LNCAP (cell line): ENCODE measurements around the gene CISD2.

Experiments used
- TF ChIP-seq, protein P1 (sequence below): fragments of 450-650 bp; IDR thresholded peaks from 2 replicates; pipeline ENCODE4 v1.5.1; 2017; ENCODE audit warnings: mild to moderate bottlenecking

CISD2 gene

DNA sequence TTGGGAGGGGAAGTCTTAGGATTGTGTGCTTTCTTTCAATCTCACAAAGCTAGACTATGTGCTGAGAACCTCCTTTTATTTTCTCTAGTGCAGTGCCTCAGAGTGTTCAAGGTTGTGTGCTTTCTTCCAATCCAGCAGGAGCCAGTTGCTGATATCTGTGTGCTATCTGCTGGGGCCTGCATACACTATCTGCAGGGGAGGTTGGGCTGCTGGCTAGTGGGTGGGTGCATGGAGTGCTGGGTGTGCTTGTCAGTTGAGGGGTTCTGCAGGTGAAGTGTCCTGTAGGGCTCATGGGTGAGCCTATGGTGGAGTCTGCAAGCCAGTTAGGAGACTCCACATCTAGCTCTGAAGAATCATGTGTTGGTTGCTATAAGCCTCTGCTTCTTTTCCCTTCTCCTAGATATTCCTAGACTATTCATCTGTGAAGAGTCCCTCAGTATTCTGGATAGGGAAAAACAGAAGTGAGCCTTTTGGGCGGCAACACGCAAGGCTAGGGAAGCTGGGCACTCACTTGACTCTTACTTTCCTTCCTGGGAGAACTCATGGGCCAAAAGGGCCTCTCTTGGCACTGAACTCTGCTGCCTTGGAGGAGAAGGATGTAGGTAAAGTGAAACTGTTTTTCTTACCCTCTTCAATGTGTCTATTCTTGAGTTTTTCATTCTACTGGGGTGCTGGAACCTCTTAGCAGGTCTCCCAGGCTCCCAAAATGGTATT lies 8.0 kb upstream of the CISD2 start:
- TF ChIP-seq, protein P1, sequence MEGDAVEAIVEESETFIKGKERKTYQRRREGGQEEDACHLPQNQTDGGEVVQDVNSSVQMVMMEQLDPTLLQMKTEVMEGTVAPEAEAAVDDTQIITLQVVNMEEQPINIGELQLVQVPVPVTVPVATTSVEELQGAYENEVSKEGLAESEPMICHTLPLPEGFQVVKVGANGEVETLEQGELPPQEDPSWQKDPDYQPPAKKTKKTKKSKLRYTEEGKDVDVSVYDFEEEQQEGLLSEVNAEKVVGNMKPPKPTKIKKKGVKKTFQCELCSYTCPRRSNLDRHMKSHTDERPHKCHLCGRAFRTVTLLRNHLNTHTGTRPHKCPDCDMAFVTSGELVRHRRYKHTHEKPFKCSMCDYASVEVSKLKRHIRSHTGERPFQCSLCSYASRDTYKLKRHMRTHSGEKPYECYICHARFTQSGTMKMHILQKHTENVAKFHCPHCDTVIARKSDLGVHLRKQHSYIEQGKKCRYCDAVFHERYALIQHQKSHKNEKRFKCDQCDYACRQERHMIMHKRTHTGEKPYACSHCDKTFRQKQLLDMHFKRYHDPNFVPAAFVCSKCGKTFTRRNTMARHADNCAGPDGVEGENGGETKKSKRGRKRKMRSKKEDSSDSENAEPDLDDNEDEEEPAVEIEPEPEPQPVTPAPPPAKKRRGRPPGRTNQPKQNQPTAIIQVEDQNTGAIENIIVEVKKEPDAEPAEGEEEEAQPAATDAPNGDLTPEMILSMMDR = no peak

DNA sequence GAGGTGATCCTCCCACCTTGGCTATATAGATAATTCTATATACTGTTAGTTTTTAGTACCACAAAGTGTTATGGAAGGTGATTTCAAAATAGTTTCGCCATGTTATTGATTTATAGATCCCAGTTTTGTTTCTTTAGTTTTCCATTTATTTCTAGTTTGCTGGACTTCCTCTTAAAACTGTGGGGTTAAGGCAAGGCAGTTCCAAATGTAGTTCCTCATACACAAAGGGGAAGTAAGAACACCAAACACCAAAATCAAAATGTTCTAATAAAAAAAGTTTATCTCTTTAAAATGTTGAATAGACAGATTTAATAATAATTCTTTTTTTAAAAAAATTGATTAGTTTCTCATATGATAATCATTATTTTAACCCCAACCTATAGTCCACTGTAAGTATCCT lies 6.8 kb upstream of the CISD2 start:
- TF ChIP-seq, protein P1 = no peak

DNA sequence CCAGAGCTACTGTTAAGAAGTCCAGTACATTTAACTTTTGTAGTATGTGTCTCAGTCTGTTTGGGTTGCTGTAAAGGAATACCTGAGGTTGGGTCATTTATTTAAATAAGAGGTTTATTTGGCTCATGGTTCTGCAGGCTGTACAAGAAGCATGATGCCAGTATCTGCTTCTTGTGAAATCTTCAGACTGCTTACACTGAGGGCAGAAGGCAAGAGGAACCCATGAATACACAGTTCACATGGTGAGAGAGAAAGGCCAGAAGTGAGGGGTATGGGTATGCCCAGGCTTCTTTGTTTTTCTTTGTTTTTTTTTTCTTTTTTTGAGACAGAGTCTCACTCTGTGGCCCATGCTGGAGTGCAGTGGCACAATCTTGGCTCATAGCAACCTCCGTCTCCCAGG lies 6.0 kb upstream of the CISD2 start:
- TF ChIP-seq, protein P1 = no peak

DNA sequence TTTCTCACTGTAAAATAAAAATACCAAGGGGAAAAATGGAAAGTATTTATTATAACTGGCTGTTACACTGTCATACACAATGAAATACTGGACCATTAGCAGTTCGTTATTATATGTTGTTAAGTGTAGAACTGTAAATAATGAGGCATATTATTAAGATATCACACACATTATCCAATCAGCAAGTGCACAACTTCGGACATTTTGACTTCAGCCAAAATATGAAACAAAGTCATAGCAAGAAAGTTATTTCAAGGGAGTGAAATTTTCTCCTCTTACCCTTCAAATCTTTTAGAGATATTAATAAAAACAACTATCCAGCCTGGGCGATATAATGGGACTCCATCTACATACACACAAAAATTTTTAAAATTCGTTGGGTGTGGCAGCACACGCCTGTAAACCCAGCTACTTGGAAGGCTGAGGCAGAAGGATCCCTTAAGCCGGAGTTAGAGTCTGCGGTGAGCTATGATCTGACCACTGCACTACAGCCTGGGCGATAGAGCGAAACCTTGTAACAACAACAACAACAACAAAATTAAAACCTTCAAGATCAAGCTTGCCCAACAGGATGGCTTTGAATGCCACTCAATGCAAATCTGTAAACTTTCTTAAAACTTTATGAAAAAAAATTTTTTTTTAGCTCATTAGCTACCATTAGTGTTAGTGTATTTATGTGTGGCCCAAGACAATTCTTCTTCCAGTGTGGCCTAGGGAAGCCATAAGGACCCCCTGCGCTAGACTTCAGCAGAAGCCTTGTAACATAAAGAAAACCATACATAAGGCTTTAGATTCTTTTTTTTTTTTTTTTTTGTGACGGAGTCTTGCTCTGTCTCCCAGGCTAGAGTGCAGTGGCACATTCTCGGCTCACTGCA lies 1.3 kb upstream of the CISD2 start:
- TF ChIP-seq, protein P1 = no peak

DNA sequence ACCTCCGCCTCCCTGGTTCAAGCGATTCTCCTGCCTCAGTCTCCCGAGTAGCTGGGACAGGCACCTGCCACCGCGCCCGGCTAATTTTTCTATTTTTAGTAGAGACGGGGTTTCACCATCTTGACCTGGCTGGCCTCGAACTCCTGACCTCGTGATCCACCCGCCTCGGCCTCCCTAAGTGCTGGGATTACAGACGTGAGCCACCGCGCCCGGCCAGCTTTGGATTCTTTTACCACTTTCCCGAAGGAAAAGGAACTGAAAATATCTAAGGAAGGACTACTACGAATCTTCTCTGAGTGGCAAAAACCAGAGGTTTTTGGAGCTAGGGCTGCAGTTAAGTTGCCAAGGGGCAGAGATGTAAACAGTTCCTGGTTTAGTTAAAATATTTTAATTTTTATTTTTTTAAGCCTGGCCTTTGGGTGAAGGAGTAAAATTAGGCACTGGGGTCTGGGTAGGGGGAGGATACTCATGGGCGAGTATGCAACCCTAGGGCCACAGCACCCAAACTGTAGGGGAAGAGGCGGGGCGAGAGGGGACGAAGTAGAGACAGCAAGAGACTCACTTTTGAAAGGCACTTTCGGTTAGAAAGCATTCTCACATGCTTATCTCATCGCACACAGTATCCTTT lies 525 bp upstream of the CISD2 start:
- TF ChIP-seq, protein P1 = no peak

DNA sequence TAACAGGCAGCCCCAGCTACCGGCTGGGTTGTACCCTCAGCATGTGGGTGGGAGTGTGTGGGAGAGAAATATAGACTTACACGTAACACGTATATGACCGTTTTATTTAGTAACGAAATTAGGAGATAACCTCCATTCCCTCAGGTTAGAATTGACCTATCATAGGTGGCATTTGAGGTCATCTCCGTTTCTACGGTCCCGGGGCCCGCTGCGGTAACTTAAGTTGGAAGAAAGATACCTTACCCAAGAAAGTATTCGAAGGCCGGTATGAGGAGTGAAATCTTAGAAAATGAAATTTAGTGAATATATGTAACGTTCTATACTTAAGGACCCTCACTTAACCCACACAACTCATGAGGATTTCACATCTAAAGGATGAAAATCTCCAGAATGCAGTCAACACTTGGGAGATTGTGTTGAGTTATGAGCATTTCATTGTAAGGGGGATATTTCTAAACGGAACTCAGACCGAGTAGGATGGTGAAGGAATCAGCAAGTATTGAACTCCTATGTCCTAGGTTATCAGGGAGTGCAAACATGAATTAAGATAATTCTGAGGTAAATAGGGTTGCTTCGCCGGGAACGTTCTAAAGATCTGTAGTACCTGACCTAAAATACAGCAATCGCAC lies 891 bp downstream of the CISD2 start:
- TF ChIP-seq, protein P1 = no peak

DNA sequence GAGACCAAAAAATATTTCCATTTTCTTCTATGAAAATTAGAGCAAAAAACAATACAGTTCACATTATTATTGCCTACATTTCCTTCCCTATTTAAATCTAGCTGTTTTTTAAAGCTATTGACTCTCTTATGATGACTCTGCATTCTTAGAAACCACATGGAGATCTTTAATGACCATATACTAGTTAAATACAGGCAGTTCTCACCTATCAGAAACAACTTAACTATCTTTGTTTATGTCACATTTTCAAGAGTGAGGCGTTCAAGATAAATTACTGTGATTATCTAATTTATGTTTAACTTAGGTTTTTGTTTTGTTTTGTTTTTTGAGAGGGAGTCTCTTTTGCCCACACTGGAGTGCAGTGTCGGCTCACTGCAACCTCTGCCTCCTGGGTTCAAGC lies 3.0 kb downstream of the CISD2 start:
- TF ChIP-seq, protein P1 = no peak
